BJ (cell line): ENCODE results near the gene MAGI1. TPM values are rescaled to one million over a fixed set of nuclear protein-coding genes. Genes with fewer than 3 reads are reported as not detected.

Source experiments
- CTCF ChIA-PET: fragments of 350-600 bp; formaldehyde crosslinking; extraction: SDS; loops from one replicate; lab custom pipeline; 2021; ENCODE audit warnings: antibody characterized with exemption, inconsistent platforms; lab: Yijun Ruan, JAX
- POLR2A ChIA-PET: fragments of 300-600 bp; sonication (Branson Sonifier 250); formaldehyde crosslinking; extraction: SDS; loops from one replicate; lab custom pipeline; 2021; ENCODE audit warnings: antibody characterized with exemption; lab: Charles Lee
- DNase-seq: peaks from one replicate; pipeline ENCODE4 v3.0.0-alpha.2; 2011; ENCODE audit warnings: low read depth
- H3K27me3 ChIP-seq: 2 replicates; pipeline ENCODE4 v1.6.0; 2011; ENCODE audit warnings: low read length; ENCODE audit not compliant: control insufficient read depth, insufficient read depth
- H3K36me3 ChIP-seq: 2 replicates; pipeline ENCODE4 v1.5.1; 2011; ENCODE audit warnings: low read length; ENCODE audit not compliant: control insufficient read depth, insufficient read depth
- H3K4me3 ChIP-seq: 2 replicates; pipeline ENCODE4 v1.5.1; 2011; ENCODE audit warnings: low read depth, mild to moderate bottlenecking, control low read depth, low read length
- polyA plus RNA-seq: library from polyadenylated mRNA; depleted of rRNA; stranded (reverse); fragments of >200 nt; gene quantifications from 2 replicates; pipeline ENCODE4 v1.2.3, GENCODE V29; 2011
- TF ChIP-seq, protein P1 (sequence below): IDR thresholded peaks from 2 replicates; pipeline ENCODE4 v1.5.1; 2011; ENCODE audit warnings: low read depth, mild to moderate bottlenecking, control low read depth, inconsistent platforms, low read length, moderate library complexity; ENCODE audit not compliant: insufficient read depth

Gene MAGI1
- polyA plus RNA-seq, 1 experiment = 14.4 TPM

DNA sequence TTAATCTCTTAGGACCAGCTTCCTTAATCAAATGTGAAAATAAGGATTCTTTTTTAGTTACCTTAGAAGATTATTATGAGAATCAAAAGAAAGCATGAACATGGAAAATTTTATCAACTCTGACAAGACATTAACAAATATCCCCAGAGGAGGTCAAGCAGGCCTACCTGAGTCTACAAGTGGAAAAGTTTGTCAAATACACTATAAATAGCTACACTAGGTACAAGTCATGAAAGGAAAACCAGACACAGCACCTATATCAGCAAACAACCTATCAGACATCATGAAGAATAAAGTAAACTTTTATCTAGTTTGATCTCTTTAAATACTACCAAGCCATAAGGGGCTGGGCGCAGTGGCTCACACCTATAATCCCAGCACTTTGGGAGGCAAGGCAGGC lies 126.1 kb downstream of the MAGI1 start:
- no peak overlapping the region for H3K4me3 ChIP-seq
- CTCF ChIA-PET = interaction anchor here (0.6 to 0.8 kb wide), 2 partner anchors 15 to 161 kb away, joined by 3 to 4 read pairs; no protein-coding TSS in a partner anchor
- POLR2A ChIA-PET = no interaction called here

DNA sequence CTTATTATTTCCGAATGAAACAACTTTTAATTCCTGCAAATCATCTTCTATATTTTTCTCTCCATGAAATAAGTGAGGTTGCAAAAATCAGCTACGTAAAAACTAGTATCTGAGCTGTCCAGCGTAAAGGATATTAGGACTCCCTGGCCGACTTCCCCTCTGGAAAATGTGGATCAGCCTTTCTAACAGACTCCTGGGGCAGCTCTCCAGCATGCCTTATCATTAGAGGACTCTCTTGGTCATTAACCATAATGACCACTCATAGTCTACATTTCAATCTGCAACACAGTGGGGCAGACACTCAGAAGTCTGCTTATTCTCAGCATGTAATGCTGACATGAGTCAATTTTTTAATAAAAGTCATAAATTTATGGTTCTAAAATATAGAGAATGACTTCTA lies 130.1 kb downstream of the MAGI1 start:
- DNase-seq = no peak
- POLR2A ChIA-PET = no interaction called here
- Histone ChIP-seq H3K4me3 (no peak overlapping the region), H3K27me3 (no peaks in the 10 kb centered on the region), H3K36me3 (no peaks in the 10 kb centered on the region)
- TF ChIP-seq, protein P1, sequence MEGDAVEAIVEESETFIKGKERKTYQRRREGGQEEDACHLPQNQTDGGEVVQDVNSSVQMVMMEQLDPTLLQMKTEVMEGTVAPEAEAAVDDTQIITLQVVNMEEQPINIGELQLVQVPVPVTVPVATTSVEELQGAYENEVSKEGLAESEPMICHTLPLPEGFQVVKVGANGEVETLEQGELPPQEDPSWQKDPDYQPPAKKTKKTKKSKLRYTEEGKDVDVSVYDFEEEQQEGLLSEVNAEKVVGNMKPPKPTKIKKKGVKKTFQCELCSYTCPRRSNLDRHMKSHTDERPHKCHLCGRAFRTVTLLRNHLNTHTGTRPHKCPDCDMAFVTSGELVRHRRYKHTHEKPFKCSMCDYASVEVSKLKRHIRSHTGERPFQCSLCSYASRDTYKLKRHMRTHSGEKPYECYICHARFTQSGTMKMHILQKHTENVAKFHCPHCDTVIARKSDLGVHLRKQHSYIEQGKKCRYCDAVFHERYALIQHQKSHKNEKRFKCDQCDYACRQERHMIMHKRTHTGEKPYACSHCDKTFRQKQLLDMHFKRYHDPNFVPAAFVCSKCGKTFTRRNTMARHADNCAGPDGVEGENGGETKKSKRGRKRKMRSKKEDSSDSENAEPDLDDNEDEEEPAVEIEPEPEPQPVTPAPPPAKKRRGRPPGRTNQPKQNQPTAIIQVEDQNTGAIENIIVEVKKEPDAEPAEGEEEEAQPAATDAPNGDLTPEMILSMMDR = no peak
- CTCF ChIA-PET = no interaction called here

More for the DNA sequence above, 126.1 kb downstream of the MAGI1 start:
- DNase-seq = no peak
- no peaks in the 10 kb centered on the region for H3K36me3 ChIP-seq
- no peaks in the 10 kb centered on the region for H3K27me3 ChIP-seq
- TF ChIP-seq, protein P1 = no peak

DNA sequence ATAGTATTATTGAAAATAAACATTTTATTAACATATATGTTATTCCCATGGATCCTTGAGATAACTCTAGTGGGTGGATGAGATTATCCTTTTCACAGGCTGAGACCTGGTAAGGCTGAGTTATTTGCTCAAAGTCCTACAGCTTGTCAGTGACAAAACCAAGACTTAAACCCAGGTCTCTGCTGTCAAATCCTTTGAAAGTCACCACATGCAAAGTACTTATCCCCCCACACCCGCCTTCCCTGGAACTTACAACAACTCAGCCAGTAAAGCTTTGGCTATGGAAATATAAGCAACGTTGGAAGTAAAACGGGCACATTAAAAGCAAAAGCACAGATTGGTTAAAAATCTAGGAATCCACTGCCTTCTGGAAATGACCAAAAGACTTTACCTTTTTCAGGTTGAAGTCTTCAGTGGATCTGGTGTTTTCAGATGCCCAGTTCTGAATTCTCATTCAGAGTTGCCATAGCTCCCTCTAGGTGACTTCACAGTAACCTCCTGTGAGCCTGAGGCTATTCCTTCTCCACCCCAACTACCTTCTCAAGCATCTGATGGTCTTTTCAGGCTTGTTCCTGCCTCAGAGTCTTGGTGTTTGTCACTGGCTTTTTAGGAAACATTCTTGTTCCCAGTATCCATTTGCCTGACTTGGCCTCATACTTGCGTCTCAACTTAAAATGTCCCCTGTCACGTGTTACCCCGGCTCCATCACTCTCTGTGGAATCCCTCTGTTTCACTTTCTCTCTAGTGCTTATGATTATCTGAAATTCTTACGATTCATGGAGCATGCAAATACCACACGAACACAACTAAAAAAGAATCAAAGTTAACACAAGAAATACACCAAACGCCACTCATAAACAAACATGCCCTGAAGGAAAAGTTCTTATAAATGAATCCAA lies 131.2 kb downstream of the MAGI1 start:
- POLR2A ChIA-PET = no interaction called here
- no peaks in the 10 kb centered on the region for H3K27me3 ChIP-seq
- TF ChIP-seq, protein P1 = no peak
- DNase-seq = no peak
- H3K36me3 ChIP-seq = no peaks in the 10 kb centered on the region
- no peak overlapping the region for H3K4me3 ChIP-seq
- CTCF ChIA-PET = interaction anchor here (0.6 kb wide), 1 partner anchor 79 kb away, joined by 3 read pairs; no protein-coding TSS in a partner anchor

DNA sequence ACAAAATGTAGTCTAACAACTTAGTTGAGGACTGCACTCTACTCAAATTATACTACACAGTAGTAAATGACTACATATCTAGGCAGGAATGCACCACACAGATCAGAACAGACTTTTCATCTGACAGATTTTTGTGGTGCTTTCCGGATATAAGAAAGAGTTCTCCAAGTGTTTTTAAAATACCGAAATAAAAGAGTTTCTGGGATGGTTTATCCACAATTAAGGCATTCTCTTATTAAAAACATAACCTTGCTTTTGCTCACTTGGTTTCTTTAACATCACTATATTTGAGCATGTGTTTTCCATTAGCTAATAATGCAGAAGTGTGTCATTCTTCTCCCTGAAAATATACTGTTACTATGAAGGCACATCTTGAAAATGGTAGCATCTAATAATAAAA lies 132.9 kb downstream of the MAGI1 start:
- Histone ChIP-seq H3K4me3 (no peak overlapping the region), H3K36me3 (no peaks in the 10 kb centered on the region), H3K27me3 (no peaks in the 10 kb centered on the region)
- CTCF ChIA-PET = interaction anchor here (1.0 to 1.2 kb wide), 2 partner anchors 9 to 234 kb away, joined by 4 read pairs; no protein-coding TSS in a partner anchor
- DNase-seq = no peak
- POLR2A ChIA-PET = no interaction called here
- TF ChIP-seq, protein P1 = no peak

DNA sequence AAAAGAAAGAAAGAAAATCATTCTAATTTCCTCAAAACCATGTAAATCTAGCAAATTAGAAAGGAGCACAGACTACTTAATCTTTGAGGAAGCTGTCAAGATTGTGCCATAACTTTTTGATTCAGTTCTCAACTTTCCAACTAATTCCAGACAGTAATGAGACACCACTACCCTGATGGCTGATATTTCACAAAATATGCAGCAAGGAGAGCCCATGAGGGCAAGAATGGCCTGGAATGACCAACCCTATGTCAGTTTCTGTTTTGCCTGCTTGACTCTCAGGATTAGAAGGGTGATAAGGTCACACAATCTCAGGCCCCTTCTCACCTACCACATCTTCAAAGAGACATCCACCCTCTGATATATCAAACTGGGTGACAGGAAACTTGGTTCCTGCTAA lies 134.7 kb downstream of the MAGI1 start:
- TF ChIP-seq, protein P1 = no peak
- Histone ChIP-seq H3K27me3 (no peaks in the 10 kb centered on the region), H3K4me3 (no peak overlapping the region), H3K36me3 (no peaks in the 10 kb centered on the region)
- ChIA-PET POLR2A (no interaction called here), CTCF (no interaction called here)
- DNase-seq = no peak
